HuH-7 (cell line): Measurements from ENCODE around the gene ERLEC1.
"Not testable (repeated sequence)": the region's sequence is repeated elsewhere in the genome, so short reads cannot be mapped to it uniquely, and the experiment has no call there.

Experiments
- DNase-seq: peaks from one replicate; pipeline ENCODE4 v3.0.0; 2011; ENCODE audit warnings: low spot score

The ERLEC1 gene

GRCh38 chr2:53840580-53840979 is 53.7 kb downstream of the ERLEC1 start:
- no peak for DNase-seq

DNA sequence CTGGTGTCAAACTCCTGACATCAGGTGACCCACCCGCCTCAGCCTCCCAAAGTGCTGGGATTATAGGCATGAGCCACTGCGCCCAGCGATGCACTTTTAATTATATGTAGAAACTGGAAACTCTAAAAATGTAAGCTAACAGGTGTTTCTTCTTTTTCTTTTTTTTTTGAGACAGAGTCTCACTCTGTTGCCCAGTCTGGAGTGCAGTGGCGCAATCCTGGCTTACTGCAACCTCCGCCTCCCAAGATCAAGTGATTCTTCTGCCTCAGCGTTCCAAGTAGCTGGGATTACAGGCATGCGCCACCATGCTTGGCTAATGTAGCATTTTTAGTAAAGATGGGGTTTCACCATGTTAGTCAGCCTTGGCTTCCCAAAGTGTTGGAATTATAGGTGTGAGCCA is 54.8 kb downstream of the ERLEC1 start:
- not testable (repeated sequence) for DNase-seq

DNA sequence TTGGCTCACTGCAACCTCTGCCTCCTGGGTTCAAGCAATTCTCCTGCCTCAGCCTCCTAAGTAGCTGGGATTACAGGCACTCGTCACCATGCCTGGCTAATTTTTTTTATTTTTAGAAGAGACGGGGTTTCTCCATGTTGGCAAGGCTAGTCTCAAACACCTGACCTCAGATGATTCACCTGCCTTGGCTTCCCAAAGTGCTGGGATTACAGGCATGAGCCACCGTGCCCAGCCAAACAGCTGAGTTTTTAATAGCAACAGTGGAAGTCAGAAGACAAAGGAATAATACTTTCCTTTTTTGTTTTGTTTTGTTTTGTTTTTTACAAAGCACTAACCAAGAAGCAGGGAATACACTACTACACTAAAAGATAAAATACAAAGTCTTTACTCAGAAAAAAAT is 56.0 kb downstream of the ERLEC1 start:
- DNase-seq: no peak

- DNase-seq: no peak
Measured at GRCh38 chr2:53843595-53843994, 56.8 kb downstream of the ERLEC1 start.

DNA sequence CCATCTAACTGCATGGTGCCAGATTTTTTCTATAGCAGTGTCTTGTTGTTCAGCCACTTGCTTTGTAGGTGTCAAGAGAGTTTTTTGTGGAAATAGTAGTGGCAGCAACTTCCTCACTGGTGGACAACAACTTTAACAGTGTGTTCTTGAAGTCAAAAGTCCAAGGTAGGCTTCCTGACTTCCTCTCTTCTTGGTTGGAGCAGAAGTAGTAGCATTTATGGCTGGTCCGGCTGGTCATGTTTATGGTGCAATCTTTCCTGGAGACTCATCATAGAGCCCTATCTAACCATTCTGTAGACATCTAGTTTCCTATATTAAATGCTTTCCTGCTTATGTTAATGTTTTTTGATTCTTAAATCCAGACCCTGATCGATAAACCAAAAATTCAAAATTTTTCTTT is 61.2 kb downstream of the ERLEC1 start:
- no peak for DNase-seq

- peak; percentile 88 for DNase-seq
Measured at GRCh38 chr2:53851052-53851757, 64.4 kb downstream of the ERLEC1 start.

DNA sequence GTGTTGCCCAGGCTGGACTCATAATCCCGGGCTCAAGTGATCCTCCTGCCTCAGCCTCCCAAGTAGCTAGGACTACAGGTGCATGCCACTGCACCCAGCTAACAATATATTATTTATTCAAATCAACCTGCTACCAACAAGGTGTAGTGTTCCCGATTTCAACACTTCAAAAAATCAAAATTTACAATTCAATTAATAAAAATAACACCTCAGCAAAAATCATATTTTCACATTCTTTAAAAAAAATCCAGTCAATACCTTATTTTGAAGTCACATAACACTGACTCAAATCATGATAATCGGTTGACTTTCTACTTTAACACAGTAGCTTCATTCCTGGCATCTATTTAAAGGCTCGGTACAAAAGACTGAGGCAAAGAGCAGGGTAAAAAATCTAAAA is 65.7 kb downstream of the ERLEC1 start:
- no peak for DNase-seq

- DNase-seq: no peak
Measured at GRCh38 chr2:53854678-53855077, 67.8 kb downstream of the ERLEC1 start.

DNA sequence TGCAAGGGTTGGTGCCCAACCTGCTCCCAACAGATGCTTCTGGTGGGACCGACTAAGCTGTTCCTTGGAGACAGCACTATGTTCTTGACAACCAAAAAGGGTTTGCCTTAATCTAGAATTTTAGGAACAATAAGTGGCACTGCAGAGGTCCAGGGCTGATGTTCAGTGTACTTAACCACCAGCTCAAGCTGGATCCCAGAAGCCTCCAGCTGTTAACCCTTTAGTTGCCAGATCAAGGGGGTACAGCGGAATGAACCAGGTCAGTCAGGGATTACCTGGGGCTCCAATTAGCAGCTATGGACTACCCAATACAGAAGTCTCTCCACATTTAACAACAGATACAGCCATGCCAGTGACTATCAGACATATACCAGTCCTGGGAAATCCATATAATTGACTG is 69.4 kb downstream of the ERLEC1 start:
- DNase-seq: no peak

GRCh38 chr2:53859206-53860181 is 72.7 kb downstream of the ERLEC1 start, which contains the start of gene GPR75:
TSS of gene GPR75 (minus strand) at chr2:53859967. CDS start at chr2:53854756, 5,211 bp downstream.
- no peak for DNase-seq

GRCh38 chr2:53861824-53862223 is 75.0 kb downstream of the ERLEC1 start:
- DNase-seq: no peak

DNA sequence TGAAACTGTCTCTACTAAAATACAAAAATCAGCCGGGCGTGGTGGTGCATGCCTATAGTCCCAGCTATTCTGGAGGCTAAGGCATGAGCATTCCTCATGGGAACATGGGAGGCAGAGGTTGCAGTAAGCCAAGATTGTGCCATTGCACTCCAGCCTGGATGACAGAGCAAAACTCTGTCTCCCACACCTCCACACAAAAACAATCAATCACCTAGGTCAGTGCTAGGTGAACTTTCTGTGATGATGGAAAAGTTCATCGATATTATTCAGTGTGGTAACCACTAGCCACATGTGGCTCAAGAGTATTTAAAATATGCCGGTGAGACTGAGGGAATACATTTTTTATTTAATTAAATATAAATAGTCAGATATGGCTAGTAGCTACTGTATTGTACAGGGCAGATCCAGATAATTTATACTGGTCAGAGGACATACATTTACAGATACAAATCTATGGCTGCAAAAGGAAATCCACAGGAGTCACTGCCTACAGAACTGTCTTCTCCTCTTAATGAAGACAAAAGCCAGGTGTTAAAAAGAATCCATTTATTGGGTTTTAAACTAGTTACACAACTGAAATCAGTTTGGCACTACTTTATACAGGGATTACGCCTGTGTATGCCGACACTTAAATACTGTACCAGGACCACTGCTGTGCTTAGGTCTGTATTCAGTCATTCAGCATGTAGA is 76.8 kb downstream of the ERLEC1 start:
- no peak for DNase-seq

- no peak for DNase-seq
Measured at GRCh38 chr2:53865264-53865663, 78.4 kb downstream of the ERLEC1 start.

- no peak for DNase-seq
Measured at GRCh38 chr2:53865962-53866361, 79.1 kb downstream of the ERLEC1 start.

DNA sequence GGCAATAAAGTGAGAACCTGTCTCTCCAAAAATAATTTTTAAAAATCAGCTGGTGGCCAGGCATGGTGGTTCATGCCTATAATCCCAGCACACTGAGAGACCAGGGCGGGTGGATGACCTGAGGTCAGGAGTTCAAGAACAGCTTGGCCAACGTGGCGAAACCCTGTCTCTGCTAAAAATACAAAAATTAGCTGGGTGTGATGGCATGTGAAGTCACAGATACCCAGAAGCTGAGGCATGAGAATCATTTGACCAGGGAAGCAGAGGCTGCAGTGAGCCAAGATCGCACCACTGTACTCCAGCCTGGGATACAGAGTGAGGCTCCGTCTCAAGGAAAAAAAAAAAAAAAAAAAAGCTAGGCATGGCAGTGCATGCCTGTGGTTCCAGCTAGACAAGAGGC is 80.3 kb downstream of the ERLEC1 start:
- no peak for DNase-seq

DNA sequence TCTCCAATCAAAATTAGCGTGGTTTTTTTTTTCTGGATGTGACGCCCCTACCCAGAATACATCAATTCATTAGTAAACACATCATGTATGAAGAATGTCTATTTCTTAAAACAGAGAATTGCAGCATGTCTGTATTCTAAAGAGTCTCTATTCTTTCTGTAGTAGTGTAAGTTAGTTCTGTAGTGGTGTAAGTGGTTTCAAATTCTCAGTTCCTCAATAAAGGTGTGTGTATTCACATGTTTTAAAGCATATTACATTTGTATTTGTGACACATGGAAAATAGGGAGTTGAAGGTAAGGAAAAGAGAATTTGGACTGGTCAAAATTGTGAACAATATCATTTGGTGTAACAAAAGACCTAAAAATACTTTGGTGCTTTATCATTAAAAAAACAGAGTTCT is 80.9 kb downstream of the ERLEC1 start:
- no peak for DNase-seq
